ENCODE measurements around the gene CALN1.
"Not testable (repeated sequence)": the region's sequence is repeated elsewhere in the genome, so short reads cannot be mapped to it uniquely, and the experiment has no call there.

The CALN1 gene

GRCh38 chr7:71925663-71926062, 486.5 kb downstream of the CALN1 start:
- peaks cover 25% of the 10 kb centered on the region for H3K9me3 Mint-ChIP-seq
- H3K4me3 Mint-ChIP-seq: no peak overlapping the region
- ATAC-seq (replicated peaks; ENCODE audit: extremely low read depth, poor library complexity, severe bottlenecking) (no peak), DNase-seq (ENCODE audit: low spot score in 2 of 2) (no peak)
- no peaks in the 10 kb centered on the region for H3K4me1 Mint-ChIP-seq
- no peaks in the 10 kb centered on the region for H3K27me3 Mint-ChIP-seq
- no peaks in the 10 kb centered on the region for H3K36me3 Mint-ChIP-seq (ENCODE audit: insufficient read depth)
- no peak overlapping the region for H3K27ac Mint-ChIP-seq (ENCODE audit: low read depth)

GRCh38 chr7:71914204-71914603, 497.9 kb downstream of the CALN1 start:
- ATAC-seq (replicated peaks; ENCODE audit: extremely low read depth, poor library complexity, severe bottlenecking); H3K4me1 Mint-ChIP-seq; H3K27me3 Mint-ChIP-seq; H3K36me3 Mint-ChIP-seq (ENCODE audit: insufficient read depth); H3K4me3 Mint-ChIP-seq; H3K27ac Mint-ChIP-seq (ENCODE audit: low read depth); DNase-seq (ENCODE audit: low spot score in 2 of 2): not testable (repeated sequence)
- peaks cover 30% of the 10 kb centered on the region for H3K9me3 Mint-ChIP-seq

- H3K36me3 Mint-ChIP-seq (ENCODE audit: insufficient read depth): no peaks in the 10 kb centered on the region
- H3K27ac Mint-ChIP-seq (ENCODE audit: low read depth): no peak overlapping the region
- peaks cover 27% of the 10 kb centered on the region for H3K9me3 Mint-ChIP-seq
- ATAC-seq (replicated peaks; ENCODE audit: extremely low read depth, poor library complexity, severe bottlenecking) (no peak), DNase-seq (ENCODE audit: low spot score in 2 of 2) (no peak)
- no peaks in the 10 kb centered on the region for H3K27me3 Mint-ChIP-seq
- no peak overlapping the region for H3K4me3 Mint-ChIP-seq
- no peaks in the 10 kb centered on the region for H3K4me1 Mint-ChIP-seq
These were observed 499.7 kb downstream of the CALN1 start for GRCh38 chr7:71912476-71912875.

GRCh38 chr7:71911051-71911450, 501.1 kb downstream of the CALN1 start:
- H3K9me3 Mint-ChIP-seq: peaks cover 21% of the 10 kb centered on the region
- H3K27me3 Mint-ChIP-seq: no peaks in the 10 kb centered on the region
- no peak for ATAC-seq (replicated peaks; ENCODE audit: extremely low read depth, poor library complexity, severe bottlenecking)
- no peak for DNase-seq (ENCODE audit: low spot score in 2 of 2)
- H3K27ac Mint-ChIP-seq (ENCODE audit: low read depth): no peak overlapping the region
- H3K36me3 Mint-ChIP-seq (ENCODE audit: insufficient read depth): no peaks in the 10 kb centered on the region
- H3K4me1 Mint-ChIP-seq: no peaks in the 10 kb centered on the region
- no peak overlapping the region for H3K4me3 Mint-ChIP-seq

GRCh38 chr7:71905821-71906220, 506.3 kb downstream of the CALN1 start:
- no peak overlapping the region for H3K27ac Mint-ChIP-seq (ENCODE audit: low read depth)
- H3K4me3 Mint-ChIP-seq: no peak overlapping the region
- H3K9me3 Mint-ChIP-seq: peaks cover 43% of the 10 kb centered on the region
- DNase-seq (ENCODE audit: low spot score in 2 of 2) (no peak), ATAC-seq (replicated peaks; ENCODE audit: extremely low read depth, poor library complexity, severe bottlenecking) (no peak)
- no peaks in the 10 kb centered on the region for H3K36me3 Mint-ChIP-seq (ENCODE audit: insufficient read depth)
- no peaks in the 10 kb centered on the region for H3K27me3 Mint-ChIP-seq
- H3K4me1 Mint-ChIP-seq: no peaks in the 10 kb centered on the region

GRCh38 chr7:71904484-71904883, 507.7 kb downstream of the CALN1 start:
- Mint-ChIP-seq H3K27me3 (no peaks in the 10 kb centered on the region), H3K9me3 (peaks cover 30% of the 10 kb centered on the region), H3K27ac (ENCODE audit: low read depth) (no peak overlapping the region), H3K4me3 (no peak overlapping the region), H3K36me3 (ENCODE audit: insufficient read depth) (no peaks in the 10 kb centered on the region), H3K4me1 (no peaks in the 10 kb centered on the region)
- ATAC-seq (replicated peaks; ENCODE audit: extremely low read depth, poor library complexity, severe bottlenecking) (no peak), DNase-seq (ENCODE audit: low spot score in 2 of 2) (no peak)

GRCh38 chr7:71900556-71900955, 511.6 kb downstream of the CALN1 start:
- DNase-seq (ENCODE audit: low spot score in 2 of 2) (no peak), ATAC-seq (replicated peaks; ENCODE audit: extremely low read depth, poor library complexity, severe bottlenecking) (no peak)
- no peaks in the 10 kb centered on the region for H3K36me3 Mint-ChIP-seq (ENCODE audit: insufficient read depth)
- no peak overlapping the region for H3K27ac Mint-ChIP-seq (ENCODE audit: low read depth)
- no peaks in the 10 kb centered on the region for H3K27me3 Mint-ChIP-seq
- H3K4me1 Mint-ChIP-seq: no peaks in the 10 kb centered on the region
- H3K9me3 Mint-ChIP-seq: peaks cover 26% of the 10 kb centered on the region
- H3K4me3 Mint-ChIP-seq: no peak overlapping the region

GRCh38 chr7:71896535-71896934, 515.6 kb downstream of the CALN1 start:
- Mint-ChIP-seq H3K27ac (ENCODE audit: low read depth) (no peak overlapping the region), H3K36me3 (ENCODE audit: insufficient read depth) (no peaks in the 10 kb centered on the region), H3K4me3 (no peak overlapping the region), H3K4me1 (no peaks in the 10 kb centered on the region), H3K27me3 (no peaks in the 10 kb centered on the region), H3K9me3 (peaks cover 6% of the 10 kb centered on the region)
- ATAC-seq (replicated peaks; ENCODE audit: extremely low read depth, poor library complexity, severe bottlenecking): no peak
- DNase-seq (ENCODE audit: low spot score in 2 of 2): no peak

GRCh38 chr7:71886046-71886445, 526.1 kb downstream of the CALN1 start:
- Mint-ChIP-seq H3K27me3 (no peaks in the 10 kb centered on the region), H3K27ac (ENCODE audit: low read depth) (no peak overlapping the region), H3K4me1 (no peaks in the 10 kb centered on the region), H3K9me3 (peaks cover 32% of the 10 kb centered on the region), H3K36me3 (ENCODE audit: insufficient read depth) (no peaks in the 10 kb centered on the region), H3K4me3 (no peak overlapping the region)
- no peak for DNase-seq (ENCODE audit: low spot score in 2 of 2)
- no peak for ATAC-seq (replicated peaks; ENCODE audit: extremely low read depth, poor library complexity, severe bottlenecking)

GRCh38 chr7:71885487-71885886, 526.7 kb downstream of the CALN1 start:
- no peaks in the 10 kb centered on the region for H3K27me3 Mint-ChIP-seq
- H3K36me3 Mint-ChIP-seq (ENCODE audit: insufficient read depth): no peaks in the 10 kb centered on the region
- no peak overlapping the region for H3K4me3 Mint-ChIP-seq
- ATAC-seq (replicated peaks; ENCODE audit: extremely low read depth, poor library complexity, severe bottlenecking) (no peak), DNase-seq (ENCODE audit: low spot score in 2 of 2) (no peak)
- H3K9me3 Mint-ChIP-seq: peaks cover 35% of the 10 kb centered on the region
- H3K27ac Mint-ChIP-seq (ENCODE audit: low read depth): no peak overlapping the region
- no peaks in the 10 kb centered on the region for H3K4me1 Mint-ChIP-seq

- Mint-ChIP-seq H3K9me3 (peaks cover 40% of the 10 kb centered on the region), H3K4me3 (no peak overlapping the region), H3K27me3 (no peaks in the 10 kb centered on the region), H3K36me3 (ENCODE audit: insufficient read depth) (no peaks in the 10 kb centered on the region), H3K4me1 (no peaks in the 10 kb centered on the region), H3K27ac (ENCODE audit: low read depth) (no peak overlapping the region)
- ATAC-seq (replicated peaks; ENCODE audit: extremely low read depth, poor library complexity, severe bottlenecking) (no peak), DNase-seq (ENCODE audit: low spot score in 2 of 2) (no peak)
These were observed 528.7 kb downstream of the CALN1 start for GRCh38 chr7:71883415-71883814.

GRCh38 chr7:71871446-71871845, 540.7 kb downstream of the CALN1 start:
- H3K4me1 Mint-ChIP-seq: no peaks in the 10 kb centered on the region
- H3K36me3 Mint-ChIP-seq (ENCODE audit: insufficient read depth): peaks cover 1% of the 10 kb centered on the region
- no peak overlapping the region for H3K27ac Mint-ChIP-seq (ENCODE audit: low read depth)
- no peak overlapping the region for H3K4me3 Mint-ChIP-seq
- H3K9me3 Mint-ChIP-seq: peaks cover 27% of the 10 kb centered on the region
- no peaks in the 10 kb centered on the region for H3K27me3 Mint-ChIP-seq
- ATAC-seq (replicated peaks; ENCODE audit: extremely low read depth, poor library complexity, severe bottlenecking): no peak
- DNase-seq (ENCODE audit: low spot score in 2 of 2): no peak

GRCh38 chr7:71870812-71871211, 541.3 kb downstream of the CALN1 start:
- DNase-seq (ENCODE audit: low spot score in 2 of 2) (no peak), ATAC-seq (replicated peaks; ENCODE audit: extremely low read depth, poor library complexity, severe bottlenecking) (no peak)
- Mint-ChIP-seq H3K27ac (ENCODE audit: low read depth) (no peak overlapping the region), H3K4me3 (no peak overlapping the region), H3K36me3 (ENCODE audit: insufficient read depth) (peaks cover 1% of the 10 kb centered on the region), H3K27me3 (no peaks in the 10 kb centered on the region), H3K9me3 (peaks cover 24% of the 10 kb centered on the region), H3K4me1 (no peaks in the 10 kb centered on the region)

GRCh38 chr7:71868797-71869196, 543.3 kb downstream of the CALN1 start:
- Mint-ChIP-seq H3K27ac (ENCODE audit: low read depth) (no peak overlapping the region), H3K36me3 (ENCODE audit: insufficient read depth) (peaks cover 1% of the 10 kb centered on the region), H3K27me3 (no peaks in the 10 kb centered on the region), H3K4me1 (no peaks in the 10 kb centered on the region), H3K9me3 (peaks cover 28% of the 10 kb centered on the region), H3K4me3 (no peak overlapping the region)
- ATAC-seq (replicated peaks; ENCODE audit: extremely low read depth, poor library complexity, severe bottlenecking) (no peak), DNase-seq (ENCODE audit: low spot score in 2 of 2) (no peak)
